HG02571 (cell line): ENCODE results near the gene KIAA0319L.
"Not testable (repeated sequence)": the region's sequence is repeated elsewhere in the genome, so short reads cannot be mapped to it uniquely, and the experiment has no call there.

Experiments used
- ATAC-seq: cut with Tn5 transposase; IDR thresholded peaks from one replicate; pipeline ENCODE4 v1.9.1; 2021; ENCODE audit warnings: mild to moderate bottlenecking, moderate library complexity; ENCODE audit not compliant: unreplicated experiment

Gene KIAA0319L

GRCh38 chr1:35585281-35585680 lies 28.1 kb upstream of the KIAA0319L start:
- ATAC-seq, result no peak

GRCh38 chr1:35581621-35582020 lies 24.4 kb upstream of the KIAA0319L start:
- ATAC-seq, result not testable (repeated sequence)

- no peak for ATAC-seq
These were observed 23.8 kb upstream of the KIAA0319L start for GRCh38 chr1:35580949-35581388.

- no peak for ATAC-seq
These were observed 20.1 kb upstream of the KIAA0319L start for GRCh38 chr1:35577071-35577998.

GRCh38 chr1:35576766-35577070 lies 19.5 kb upstream of the KIAA0319L start:
- not testable (repeated sequence) for ATAC-seq

GRCh38 chr1:35576061-35576765 lies 19.0 kb upstream of the KIAA0319L start:
- no peak for ATAC-seq

- ATAC-seq, result no peak
These were observed 18.3 kb upstream of the KIAA0319L start for GRCh38 chr1:35575416-35575958.

- no peak for ATAC-seq
These were observed 17.6 kb upstream of the KIAA0319L start for GRCh38 chr1:35574655-35575415.

GRCh38 chr1:35574125-35574654 lies 17.0 kb upstream of the KIAA0319L start:
- no peak for ATAC-seq

- ATAC-seq, result no peak
These were observed 16.3 kb upstream of the KIAA0319L start, which contains the start of gene TFAP2E for GRCh38 chr1:35573198-35574124. Gene TFAP2E (plus strand): TSS chr1:35573314. CDS start chr1:35573578, 264 bp downstream.

- ATAC-seq, result no peak
These were observed 15.1 kb upstream of the KIAA0319L start for GRCh38 chr1:35572296-35572695.

- ATAC-seq, result no peak
These were observed 14.1 kb upstream of the KIAA0319L start for GRCh38 chr1:35571263-35571662.

- ATAC-seq, result no peak
These were observed 13.5 kb upstream of the KIAA0319L start for GRCh38 chr1:35570589-35571137.

GRCh38 chr1:35569936-35570335 lies 12.7 kb upstream of the KIAA0319L start:
- ATAC-seq, result no peak

- no peak for ATAC-seq
These were observed 11.8 kb upstream of the KIAA0319L start for GRCh38 chr1:35568975-35569395.

- ATAC-seq, result no peak
These were observed 10.8 kb upstream of the KIAA0319L start for GRCh38 chr1:35567947-35568558.

- no peak for ATAC-seq
These were observed 8.5 kb upstream of the KIAA0319L start for GRCh38 chr1:35565742-35566133.

- ATAC-seq, result no peak
These were observed 7.9 kb upstream of the KIAA0319L start for GRCh38 chr1:35564884-35565741.
